ENCODE data around the gene BPIFA1.

Gene BPIFA1

GRCh38 chr20:33240923-33241322, 5.1 kb downstream of the BPIFA1 start:
- DNase-seq = no peak

GRCh38 chr20:33242319-33243100, 6.7 kb downstream of the BPIFA1 start:
- DNase-seq = no peak

- no peak for DNase-seq
Observed at GRCh38 chr20:33246077-33246476, 10.3 kb downstream of the BPIFA1 start.

GRCh38 chr20:33249456-33249855, 13.7 kb downstream of the BPIFA1 start:
- DNase-seq = no peak

DNA sequence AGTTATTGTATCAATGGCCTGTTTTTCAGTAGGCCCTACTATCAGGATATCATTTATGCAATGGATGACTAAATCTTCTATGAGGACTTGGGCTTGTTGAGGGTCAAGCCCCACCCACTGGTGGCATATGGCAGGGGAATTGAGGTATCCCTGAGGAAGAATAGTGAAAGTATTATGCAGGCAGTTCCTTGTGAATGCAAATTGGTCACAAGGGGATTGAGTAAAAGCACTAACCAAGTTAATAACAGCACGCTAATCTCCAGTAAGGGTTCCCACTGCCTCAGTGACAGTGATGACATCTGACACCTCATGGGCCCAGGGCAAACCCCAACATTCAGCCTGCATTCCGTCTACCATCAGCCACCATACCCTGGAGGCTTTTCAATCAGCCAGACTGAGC, 14.9 kb downstream of the BPIFA1 start:
- no peak for DNase-seq

DNA sequence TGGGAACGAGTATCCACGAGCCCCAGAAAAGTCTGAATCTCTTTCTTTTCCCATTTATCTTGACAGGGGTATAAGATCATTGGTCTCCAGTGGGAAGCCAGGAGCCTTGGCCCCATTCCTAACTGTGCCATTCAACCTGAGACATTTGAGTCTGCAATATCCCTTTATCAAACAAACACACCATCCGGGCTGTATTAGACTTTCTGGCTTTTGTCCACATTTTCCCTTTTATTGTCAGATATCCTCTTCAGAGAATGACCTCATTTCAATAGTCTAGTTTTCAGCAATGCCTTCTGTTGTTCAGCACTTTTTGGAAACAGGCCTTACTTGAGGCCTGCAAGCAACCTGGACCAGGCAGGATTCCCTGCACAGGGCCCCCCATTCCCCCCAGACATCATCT, 15.7 kb downstream of the BPIFA1 start:
- DNase-seq = no peak

DNA sequence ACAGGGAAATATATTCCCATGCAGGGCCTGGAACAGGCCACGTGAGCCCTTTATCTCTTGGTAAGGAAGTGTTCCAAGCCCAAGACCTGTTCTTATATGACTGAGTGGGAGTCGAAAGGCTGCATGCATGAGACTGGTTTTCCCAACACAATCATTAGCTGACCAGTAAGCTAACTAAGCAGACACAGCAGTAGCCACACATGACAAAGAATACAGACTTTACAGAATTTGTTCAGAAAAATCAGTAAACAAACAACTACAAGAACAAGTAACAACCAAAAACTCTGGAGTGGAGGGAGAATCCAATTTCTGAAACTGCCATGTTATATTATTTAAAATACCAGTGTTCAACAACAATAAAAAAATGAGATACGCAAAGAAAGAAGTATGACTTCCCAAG, 16.7 kb downstream of the BPIFA1 start:
- DNase-seq = no peak

GRCh38 chr20:33255005-33255404, 19.2 kb downstream of the BPIFA1 start:
- DNase-seq = no peak

DNA sequence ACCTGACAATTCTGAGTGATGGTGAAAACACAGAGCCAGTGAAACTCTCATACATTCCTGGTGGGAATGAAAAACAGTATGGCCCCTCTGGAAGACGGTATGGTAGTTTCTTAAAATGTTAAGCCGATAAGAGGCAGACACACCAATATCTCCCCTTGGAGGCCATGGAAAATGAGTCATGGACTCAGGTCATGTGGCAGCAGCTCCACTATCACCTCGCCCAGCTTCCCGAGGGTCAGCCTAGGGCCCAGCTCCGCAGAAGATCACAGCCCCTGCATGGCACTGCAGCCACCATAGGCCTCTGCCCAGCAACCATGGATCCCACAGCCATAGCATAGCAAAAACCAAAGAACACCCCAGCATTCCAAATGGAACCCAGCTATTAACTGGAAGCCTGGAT, 21.4 kb downstream of the BPIFA1 start:
- DNase-seq = no peak

DNA sequence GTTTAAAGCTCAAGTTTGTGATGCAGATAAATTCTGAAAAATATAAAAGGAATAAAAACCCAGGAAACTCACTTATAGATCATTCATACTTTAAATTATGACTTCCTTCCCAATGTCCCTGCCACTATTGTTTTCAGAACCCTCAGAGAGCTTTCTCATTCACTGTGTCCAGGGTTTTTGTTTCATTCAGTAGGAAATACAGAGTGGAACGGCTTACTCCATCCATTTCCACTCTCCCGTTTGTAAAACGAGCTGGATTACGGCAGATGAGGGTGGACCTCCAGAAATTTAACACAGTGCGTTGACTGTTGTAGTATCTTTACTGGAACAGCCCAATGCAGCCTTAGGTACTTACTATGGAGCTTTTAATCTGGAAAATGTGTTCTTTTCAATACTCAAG, 23.6 kb downstream of the BPIFA1 start:
- DNase-seq = no peak

DNA sequence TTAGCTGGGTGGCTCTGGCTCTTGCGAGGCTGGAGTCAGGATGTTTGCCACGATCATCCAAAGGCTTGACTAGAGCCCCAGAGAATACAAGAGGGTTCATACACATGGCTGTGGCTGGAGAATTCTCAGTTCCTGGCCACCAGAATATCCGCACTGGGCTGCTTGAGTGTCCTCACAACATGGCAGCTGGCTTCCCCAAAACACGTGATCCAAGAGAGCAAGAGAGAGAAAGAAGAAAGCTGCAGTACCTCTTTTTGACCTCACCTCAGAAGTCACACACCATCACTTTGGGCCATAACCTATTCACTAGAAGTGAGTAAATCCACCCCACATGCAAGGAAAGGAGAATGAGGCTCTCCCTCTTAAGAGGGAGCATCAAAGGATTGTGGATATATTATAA, 25.7 kb downstream of the BPIFA1 start:
- no peak for DNase-seq

DNA sequence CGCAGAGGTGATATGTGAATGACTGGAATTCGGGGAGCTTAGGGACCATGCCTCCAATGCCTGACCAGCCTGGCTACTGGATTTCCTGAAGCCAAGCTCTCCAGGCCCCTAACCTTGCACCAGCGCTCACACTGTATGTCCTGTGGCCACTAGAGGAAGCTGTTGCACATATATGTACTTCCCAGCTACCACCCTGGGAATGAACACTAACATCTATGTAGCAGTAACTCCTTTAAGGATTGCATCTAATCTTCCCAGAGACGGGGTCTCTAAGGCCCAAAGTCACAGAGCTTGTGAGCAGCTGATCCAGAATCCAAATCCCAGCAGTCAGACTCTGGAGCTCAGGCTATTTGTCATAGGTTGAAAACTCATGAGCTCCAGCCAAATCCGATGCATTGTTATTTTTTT, 26.9 kb downstream of the BPIFA1 start:
- DNase-seq = no peak

GRCh38 chr20:33263784-33264183, 28.0 kb downstream of the BPIFA1 start:
- DNase-seq = no peak

DNA sequence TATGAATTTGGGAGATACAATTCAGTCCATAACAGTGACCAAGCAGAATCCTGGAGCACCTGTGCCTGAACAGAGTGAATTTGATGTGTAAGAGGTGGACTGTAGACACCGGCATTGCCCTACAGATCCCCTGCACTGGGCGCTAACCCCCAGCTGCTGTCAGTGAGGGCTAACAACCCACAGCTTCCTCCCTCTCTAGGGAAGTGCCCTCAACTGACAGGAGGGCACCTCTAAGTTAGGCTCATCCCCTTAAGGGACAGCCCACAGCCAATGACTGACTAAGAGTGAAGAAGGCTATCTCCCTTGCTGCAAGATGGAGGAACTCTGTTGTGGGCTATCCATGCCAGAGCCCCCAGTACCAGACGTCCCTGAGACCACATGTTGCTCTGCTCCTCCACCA, 31.9 kb downstream of the BPIFA1 start:
- DNase-seq = no peak

GRCh38 chr20:33272155-33272873, 36.5 kb downstream of the BPIFA1 start:
- no peak for DNase-seq

DNA sequence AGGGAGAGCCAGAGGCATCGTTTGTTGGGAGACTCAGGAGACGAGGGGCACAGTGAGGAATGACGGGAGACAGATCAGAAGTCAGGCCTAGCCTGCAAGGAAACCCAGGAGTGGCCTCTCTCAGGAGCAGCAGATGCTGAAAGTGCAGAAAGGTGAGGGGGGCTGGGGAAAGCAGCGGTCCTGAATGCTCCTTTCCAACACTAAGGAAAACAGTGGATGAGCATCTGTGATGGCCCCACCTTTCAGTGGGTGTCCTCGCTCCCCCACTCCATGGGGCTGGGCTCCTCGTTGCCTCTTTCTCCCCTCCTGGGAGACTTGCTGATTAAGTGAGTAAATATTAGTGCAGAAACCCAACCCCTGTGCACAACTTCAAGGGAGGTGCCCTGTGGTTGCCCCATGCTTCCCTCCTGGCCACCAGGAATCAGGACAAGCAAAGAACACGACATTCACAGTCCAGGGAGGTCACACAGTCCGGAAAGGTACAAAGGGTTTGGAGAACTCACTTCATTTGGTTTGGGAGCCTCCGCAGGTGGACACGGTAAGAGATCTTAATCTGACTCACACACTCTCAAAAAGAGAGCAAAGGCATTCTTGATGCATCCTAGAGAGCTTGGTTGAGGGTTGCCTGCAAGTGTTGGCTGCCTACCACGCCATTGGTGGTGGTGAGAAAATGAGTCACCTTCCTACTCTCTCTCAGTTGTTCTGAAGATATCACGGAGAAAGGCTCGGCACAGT, 37.5 kb downstream of the BPIFA1 start:
- no peak for DNase-seq

DNA sequence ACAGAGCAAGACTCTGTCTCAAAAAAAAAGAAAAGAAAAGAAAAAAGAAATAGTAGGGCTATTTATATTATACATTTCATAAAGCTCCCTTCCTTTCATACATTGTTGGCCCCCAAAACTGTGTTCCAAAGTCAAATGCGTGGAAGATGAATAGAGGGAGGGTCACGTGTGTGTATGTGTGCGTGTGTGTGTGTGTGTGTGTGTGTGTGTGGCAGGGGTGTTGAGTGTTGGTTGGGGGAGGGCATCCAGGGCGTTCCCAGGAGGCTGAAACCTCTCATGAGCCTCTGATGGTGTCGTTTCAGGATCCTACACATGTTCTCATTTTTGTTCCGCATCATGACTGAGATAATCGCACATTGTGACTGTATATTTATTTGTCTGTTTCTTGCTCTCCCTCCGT, 39.4 kb downstream of the BPIFA1 start:
- no peak for DNase-seq

DNA sequence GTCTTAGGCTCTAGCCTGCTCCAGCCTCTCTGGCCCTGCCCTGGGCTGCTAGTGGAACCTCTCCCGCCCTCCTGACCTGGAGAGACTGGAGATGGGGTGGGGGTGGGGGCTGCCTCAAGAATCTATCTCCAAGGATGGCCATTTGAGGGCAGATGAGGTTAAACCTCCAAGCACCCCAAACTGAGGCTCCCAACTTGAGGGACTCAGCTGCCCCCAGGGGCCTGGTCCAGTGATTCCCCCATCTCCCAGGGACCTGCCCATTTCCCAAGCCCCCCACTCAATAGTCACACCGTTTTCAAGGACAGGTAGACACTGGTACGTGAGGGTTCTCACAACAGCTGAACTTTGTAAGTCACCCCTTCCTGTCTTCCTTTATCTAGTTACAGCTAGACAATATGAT, 40.1 kb downstream of the BPIFA1 start:
- DNase-seq = no peak

DNA sequence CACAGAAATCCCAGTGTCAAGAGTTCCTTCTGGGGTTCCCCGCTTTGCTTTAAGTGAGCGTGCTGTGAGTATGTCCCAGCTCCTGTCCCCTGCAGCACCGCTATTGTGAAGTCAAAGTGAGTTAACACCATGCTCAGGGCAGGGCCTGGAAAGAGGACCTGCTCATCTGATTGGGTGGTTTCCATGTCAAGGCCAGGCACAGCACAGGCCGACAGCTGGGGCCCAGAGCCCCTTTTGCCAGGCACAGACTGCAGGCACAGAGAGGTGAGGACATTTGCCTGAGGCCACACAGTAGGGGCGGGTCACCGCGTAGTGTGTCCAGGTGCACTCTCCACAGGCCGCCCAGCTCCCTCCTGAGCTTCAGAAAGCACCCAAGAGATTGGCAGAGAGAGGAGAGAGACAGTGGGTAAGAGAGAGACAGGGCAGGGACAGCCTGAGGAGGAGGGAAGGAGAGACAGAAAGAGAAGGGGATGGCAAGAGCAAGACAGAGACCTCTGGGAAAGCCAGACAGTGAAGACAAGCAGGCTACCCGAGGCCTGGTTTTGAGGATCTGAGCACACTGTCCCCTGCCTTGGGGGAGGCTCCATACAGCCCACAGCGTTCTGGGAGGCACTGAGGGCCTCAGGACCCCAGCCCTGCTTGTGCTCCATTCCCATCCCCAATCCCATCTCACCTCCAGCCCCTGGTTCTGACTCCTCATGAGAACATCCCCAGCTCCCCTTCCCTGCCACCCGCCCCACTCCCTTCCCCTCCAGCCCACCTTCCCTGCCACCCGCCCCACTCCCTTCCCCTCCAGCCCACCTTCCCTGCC, 40.7 kb downstream of the BPIFA1 start:
- DNase-seq = no peak

DNA sequence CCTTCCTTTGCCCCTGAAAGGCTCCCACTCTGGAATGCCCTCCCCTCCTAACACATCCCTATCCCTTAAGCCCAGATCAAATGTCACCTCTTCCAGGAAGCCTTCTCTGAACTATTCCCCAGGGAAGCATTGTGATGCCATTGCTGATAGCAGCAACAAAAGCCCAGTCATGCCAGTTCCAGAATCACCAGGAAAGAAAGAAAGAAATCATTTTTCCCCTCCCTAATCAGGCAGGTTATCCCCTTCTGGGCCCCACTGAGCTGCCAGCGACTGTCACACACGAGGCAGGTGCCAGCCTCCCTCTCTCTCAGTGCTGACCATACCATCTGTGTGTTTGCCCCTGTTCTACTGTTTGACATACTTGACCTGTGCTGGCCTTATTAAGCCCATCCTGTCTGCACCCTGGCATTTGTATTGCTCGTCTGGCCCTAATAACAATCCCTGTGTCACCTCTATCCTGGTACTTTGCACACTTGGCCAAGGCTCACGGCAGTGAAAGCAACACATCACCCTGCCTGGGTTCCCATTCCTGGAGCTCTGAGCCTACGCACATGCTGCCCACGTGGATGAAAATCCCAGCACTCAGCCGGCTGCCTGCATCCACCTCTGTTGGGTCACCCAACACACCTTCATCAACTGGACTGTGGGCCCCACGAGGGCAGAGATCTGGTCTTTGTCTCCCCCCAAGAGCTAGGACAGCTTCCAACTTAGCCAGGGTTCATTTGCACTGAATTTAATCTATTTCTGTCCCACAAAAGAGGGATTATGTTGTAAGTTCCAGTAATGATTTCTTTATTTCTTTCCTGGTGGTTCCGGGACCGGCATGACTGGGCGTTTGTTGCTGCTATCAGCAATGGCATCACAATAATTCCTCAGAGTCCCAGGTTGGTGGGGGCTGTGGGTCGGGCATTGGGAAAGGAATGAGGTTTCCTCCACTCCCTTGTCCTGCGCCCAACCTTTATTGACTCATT, 42.0 kb downstream of the BPIFA1 start:
- DNase-seq = no peak

DNA sequence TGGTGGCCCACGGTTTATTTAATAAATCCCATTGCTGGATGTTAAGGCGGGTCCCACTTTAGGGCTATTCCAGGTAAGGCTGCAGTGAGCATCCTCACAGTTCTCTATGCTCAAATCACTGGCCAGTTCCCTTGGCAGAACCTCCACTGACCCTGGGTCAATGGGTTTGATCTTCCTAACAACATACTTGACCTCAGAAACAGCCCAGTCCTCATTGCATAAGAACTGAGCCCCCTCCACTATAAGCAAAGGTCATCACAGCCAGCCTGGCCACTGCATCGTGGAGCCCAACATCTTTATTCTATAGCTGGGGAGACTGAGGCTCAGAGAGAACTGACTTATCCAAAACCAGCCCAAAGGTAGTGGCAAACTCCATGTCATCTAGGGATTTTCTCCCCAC, 42.9 kb downstream of the BPIFA1 start:
- no peak for DNase-seq
